Measurements from ENCODE around the gene SIRT2. TPM values are rescaled to one million over a fixed set of nuclear protein-coding genes. Genes with fewer than 3 reads are reported as not detected.

Gene SIRT2
- polyA plus RNA-seq, 3 donors, result 57.5 to 65.9 (median 64.3) TPM

DNA sequence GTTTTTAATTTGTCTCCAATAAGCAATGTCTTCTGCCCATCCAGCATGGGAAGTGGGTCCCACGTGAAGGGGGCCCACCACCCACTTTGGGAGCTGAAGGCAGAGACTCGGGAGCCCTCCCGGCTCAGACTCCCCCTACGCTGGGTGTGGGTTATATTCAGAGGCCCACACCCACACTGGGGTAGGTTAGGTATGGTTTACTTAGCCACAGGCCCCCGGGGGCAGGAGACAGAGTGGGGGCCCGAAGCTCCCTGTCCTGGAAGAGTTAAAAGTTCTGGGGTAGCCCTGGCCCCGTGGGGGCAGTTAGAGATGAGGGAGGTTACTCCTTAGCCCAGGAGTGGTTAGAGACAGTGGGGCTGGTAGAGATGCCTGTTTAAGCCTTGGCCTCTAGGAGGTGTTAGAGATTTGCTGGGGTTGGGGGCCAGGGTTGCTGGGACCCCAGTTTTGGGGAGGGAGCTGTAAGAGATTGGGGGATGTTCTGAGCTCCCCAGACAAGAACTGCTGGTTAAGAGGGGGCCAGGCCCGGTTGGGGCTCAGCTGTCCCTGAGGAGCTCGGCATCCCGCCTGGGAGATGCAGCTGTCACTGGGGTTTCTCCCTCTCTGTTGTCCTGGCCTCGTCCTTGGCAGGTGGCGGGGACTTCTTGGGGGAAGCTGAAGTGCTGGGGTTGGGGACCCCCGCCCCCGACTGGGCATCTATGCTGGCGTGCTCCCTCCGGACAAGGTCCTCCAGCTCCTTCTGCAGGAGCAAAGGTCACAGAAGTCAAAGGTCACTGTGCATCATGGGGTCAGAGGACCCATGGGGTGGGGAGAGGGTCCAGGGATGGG is 20.6 kb downstream of the SIRT2 start:
- Histone ChIP-seq H3K9ac (ENCODE audit: insufficient read depth, low read length, poor library complexity, severe bottlenecking) (peak overlapping the region; percentile 77), H3K4me3 (replicated peaks in 1 of 3; ENCODE audit: low read depth in 2 of 3, low read length in 3 of 3) (peak overlapping the region in 1 of 3 experiments; percentile 76), H3K79me2 (ENCODE audit: insufficient read depth, low read length) (no peaks in the 10 kb centered on the region), H3K4me1 (ENCODE audit: control insufficient read depth in 1 of 2, insufficient read depth in 2 of 2, low read length in 2 of 2) (peaks cover 18 to 19% of the 10 kb centered on the region in 2 donors), H3K27ac (ENCODE audit: low read depth in 1 of 2, low read length in 2 of 2) (peak overlapping the region; percentile 57 to 88), H3K4me2 (replicated peaks; ENCODE audit: extremely low read depth, low read length, poor library complexity, severe bottlenecking) (peak overlapping the region; percentile 89), H3K9me3 (replicated peaks in 1 of 2; ENCODE audit: control insufficient read depth in 1 of 2, insufficient read depth in 1 of 2, low read length in 2 of 2) (no peaks in the 10 kb centered on the region), H3K36me3 (replicated peaks in 1 of 2; ENCODE audit: control insufficient read depth in 1 of 2, insufficient read depth in 2 of 2, low read length in 2 of 2) (peaks cover 25 to 33% of the 10 kb centered on the region in 2 donors), H4K20me1 (ENCODE audit: insufficient read depth, low read length) (no peaks in the 10 kb centered on the region), H3K27me3 (ENCODE audit: control insufficient read depth in 2 of 2, insufficient read depth in 2 of 2, low read length in 2 of 2) (no peaks in the 10 kb centered on the region), H2AFZ (ENCODE audit: insufficient read depth, low read depth, low read length, poor library complexity, severe bottlenecking) (peak overlapping the region; percentile 84)
- no peaks in the 10 kb centered on the region for H3K9me3 Mint-ChIP-seq
- H3K27me3 Mint-ChIP-seq (ENCODE audit: low read depth in 3 of 3), result no peaks in the 10 kb centered on the region
- peaks cover 22 to 52% of the 10 kb centered on the region in 2 donors for H3K36me3 Mint-ChIP-seq
- peak overlapping the region; percentile 77 to 88 for H3K4me3 Mint-ChIP-seq
- no peak for DNase-seq
- 39% methylated on average over 7 of the region's 16 CpGs for WGBS (ENCODE audit: insufficient coverage)
- H3K27ac Mint-ChIP-seq, result peak overlapping the region; percentile 81 to 94 (median 88)
- TF ChIP-seq, protein P1, sequence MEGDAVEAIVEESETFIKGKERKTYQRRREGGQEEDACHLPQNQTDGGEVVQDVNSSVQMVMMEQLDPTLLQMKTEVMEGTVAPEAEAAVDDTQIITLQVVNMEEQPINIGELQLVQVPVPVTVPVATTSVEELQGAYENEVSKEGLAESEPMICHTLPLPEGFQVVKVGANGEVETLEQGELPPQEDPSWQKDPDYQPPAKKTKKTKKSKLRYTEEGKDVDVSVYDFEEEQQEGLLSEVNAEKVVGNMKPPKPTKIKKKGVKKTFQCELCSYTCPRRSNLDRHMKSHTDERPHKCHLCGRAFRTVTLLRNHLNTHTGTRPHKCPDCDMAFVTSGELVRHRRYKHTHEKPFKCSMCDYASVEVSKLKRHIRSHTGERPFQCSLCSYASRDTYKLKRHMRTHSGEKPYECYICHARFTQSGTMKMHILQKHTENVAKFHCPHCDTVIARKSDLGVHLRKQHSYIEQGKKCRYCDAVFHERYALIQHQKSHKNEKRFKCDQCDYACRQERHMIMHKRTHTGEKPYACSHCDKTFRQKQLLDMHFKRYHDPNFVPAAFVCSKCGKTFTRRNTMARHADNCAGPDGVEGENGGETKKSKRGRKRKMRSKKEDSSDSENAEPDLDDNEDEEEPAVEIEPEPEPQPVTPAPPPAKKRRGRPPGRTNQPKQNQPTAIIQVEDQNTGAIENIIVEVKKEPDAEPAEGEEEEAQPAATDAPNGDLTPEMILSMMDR (IDR thresholded peaks at IDR 0.05), result no peak
- H3K4me1 Mint-ChIP-seq, result peaks cover 16% of the 10 kb centered on the region
- intact Hi-C loops (cut with micrococcal nuclease), result no loop called here

DNA sequence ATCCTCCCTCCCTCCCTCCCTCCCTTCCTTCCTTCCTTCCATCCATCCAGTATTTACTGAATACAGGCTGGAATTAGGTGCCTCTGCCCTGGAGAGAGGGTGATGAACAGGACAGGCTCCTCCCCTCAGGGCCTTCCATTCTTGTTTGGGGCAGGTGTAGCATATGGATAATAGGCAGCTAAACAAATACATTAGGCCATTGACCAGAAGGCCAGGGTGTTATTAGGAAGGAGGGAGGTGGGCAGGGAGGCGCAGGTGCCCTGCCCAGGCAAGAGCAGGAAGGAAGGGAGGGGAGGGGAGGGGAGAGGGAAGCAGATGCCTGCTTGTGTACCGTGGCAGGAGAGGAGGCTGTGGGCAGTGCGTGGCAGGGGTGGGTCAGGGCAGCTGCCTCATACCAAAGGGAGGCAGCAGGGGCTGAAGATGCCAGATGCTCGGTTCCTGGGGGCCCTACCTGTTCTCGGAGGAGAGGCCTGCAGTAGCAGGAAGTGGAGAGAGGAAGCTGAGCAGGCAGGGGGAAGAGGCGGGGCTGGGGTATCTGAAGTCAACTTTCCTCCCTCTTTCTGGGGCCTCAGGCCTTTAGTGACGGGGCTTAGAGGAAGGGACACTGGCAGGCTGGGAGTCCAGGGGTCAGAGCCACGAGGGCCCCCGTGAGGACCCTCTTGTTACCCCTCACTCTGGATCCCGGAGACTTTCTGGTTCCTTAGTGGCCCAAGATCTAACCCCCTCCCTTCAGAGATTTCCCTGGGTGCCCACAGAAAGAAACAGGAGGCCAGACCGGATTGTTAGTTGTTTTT is 21.4 kb downstream of the SIRT2 start, which contains the start of gene RINL:
Gene RINL, minus strand, starts transcription at position 495 of the 794 bp plus-strand sequence. CDS start 1,533 bp downstream, outside the sequence.
- peak within 1 kb of the TSS; percentile 77 to 88 for H3K4me3 Mint-ChIP-seq
- Histone ChIP-seq H3K27me3 (ENCODE audit: control insufficient read depth in 2 of 2, insufficient read depth in 2 of 2, low read length in 2 of 2) (no peaks in the 10 kb centered on the region), H4K20me1 (ENCODE audit: insufficient read depth, low read length) (no peaks in the 10 kb centered on the region), H3K36me3 (replicated peaks in 1 of 2; ENCODE audit: control insufficient read depth in 1 of 2, insufficient read depth in 2 of 2, low read length in 2 of 2) (peaks cover 20 to 27% of the 10 kb centered on the region in 2 donors), H3K4me2 (replicated peaks; ENCODE audit: extremely low read depth, low read length, poor library complexity, severe bottlenecking) (peak within 1 kb of the TSS; percentile 89), H3K27ac (ENCODE audit: low read depth in 1 of 2, low read length in 2 of 2) (peak within 1 kb of the TSS; percentile 57 to 88), H3K9me3 (replicated peaks in 1 of 2; ENCODE audit: control insufficient read depth in 1 of 2, insufficient read depth in 1 of 2, low read length in 2 of 2) (no peaks in the 10 kb centered on the region), H3K4me1 (ENCODE audit: control insufficient read depth in 1 of 2, insufficient read depth in 2 of 2, low read length in 2 of 2) (peaks cover 18 to 19% of the 10 kb centered on the region in 2 donors), H3K9ac (ENCODE audit: insufficient read depth, low read length, poor library complexity, severe bottlenecking) (peak within 1 kb of the TSS; percentile 77), H2AFZ (ENCODE audit: insufficient read depth, low read depth, low read length, poor library complexity, severe bottlenecking) (peak within 1 kb of the TSS; percentile 84), H3K4me3 (replicated peaks in 1 of 3; ENCODE audit: low read depth in 2 of 3, low read length in 3 of 3) (peak within 1 kb of the TSS; percentile 31 to 76 (median 49)), H3K79me2 (ENCODE audit: insufficient read depth, low read length) (no peaks in the 10 kb centered on the region)
- H3K27me3 Mint-ChIP-seq (ENCODE audit: low read depth in 3 of 3), result no peaks in the 10 kb centered on the region
- peak; percentile 58 to 61 (median 58) for DNase-seq
- intact Hi-C loops (cut with micrococcal nuclease), result no loop called here
- TF ChIP-seq, protein P1 (IDR thresholded peaks at IDR 0.05), result no peak
- WGBS (ENCODE audit: insufficient coverage), result 2% methylated on average over 5 of the region's 11 CpGs
- peaks cover 16% of the 10 kb centered on the region for H3K4me1 Mint-ChIP-seq
- no peaks in the 10 kb centered on the region for H3K9me3 Mint-ChIP-seq
- H3K27ac Mint-ChIP-seq, result peak within 1 kb of the TSS; percentile 81 to 94 (median 88)
- H3K36me3 Mint-ChIP-seq, result peaks cover 18 to 44% of the 10 kb centered on the region in 2 donors
